ENCODE measurements around the gene LRRC18. TPM values are rescaled to one million over a fixed set of nuclear protein-coding genes. Genes with fewer than 3 reads are reported as not detected.

The LRRC18 gene
- total and polyA plus RNA-seq, 5 donors from 2014 or later, result not detected

DNA sequence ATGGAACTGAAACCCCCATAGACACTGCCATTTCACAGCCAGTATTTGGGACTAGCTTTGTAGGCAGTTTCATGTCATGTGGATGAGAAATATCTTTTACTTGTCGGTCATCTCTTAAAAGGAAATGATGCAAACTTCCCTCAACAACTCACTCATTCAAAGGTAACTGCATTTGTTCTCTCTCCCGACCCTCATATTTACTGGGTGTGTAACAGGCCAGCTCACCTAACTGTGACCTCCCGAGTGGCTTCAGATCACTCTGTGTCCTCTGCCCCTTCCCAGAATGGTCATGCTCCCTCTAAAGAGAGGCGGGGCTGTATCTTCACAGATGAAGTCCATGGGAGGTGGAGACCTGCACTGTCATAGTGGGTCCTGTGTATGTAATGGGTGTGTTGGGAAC, 14.7 kb downstream of the LRRC18 start:
- Mint-ChIP-seq H3K36me3 (no peaks in the 10 kb centered on the region), H3K4me3 (no peak overlapping the region), H3K9me3 (no peaks in the 10 kb centered on the region), H3K27me3 (peaks cover 4% of the 10 kb centered on the region), H3K4me1 (no peaks in the 10 kb centered on the region), H3K27ac (no peak overlapping the region)
- Histone ChIP-seq H3K4me1 (ENCODE audit: control insufficient read depth, insufficient read depth, low read length, poor library complexity, severe bottlenecking) (no peaks in the 10 kb centered on the region), H3K9me3 (ENCODE audit: control insufficient read depth in 2 of 2, low read length in 2 of 2) (no peaks in the 10 kb centered on the region), H3K4me3 (ENCODE audit: low read depth, low read length) (no peak overlapping the region), H3K36me3 (ENCODE audit: control insufficient read depth, insufficient read depth, low read length) (no peaks in the 10 kb centered on the region), H3K27ac (ENCODE audit: insufficient read depth, low read length, poor library complexity, severe bottlenecking) (no peak overlapping the region), H3K27me3 (ENCODE audit: control insufficient read depth, insufficient read depth, low read length) (no peaks in the 10 kb centered on the region)
- ATAC-seq (ENCODE audit: low read depth in 2 of 2) (no peak), DNase-seq (no peak)

DNA sequence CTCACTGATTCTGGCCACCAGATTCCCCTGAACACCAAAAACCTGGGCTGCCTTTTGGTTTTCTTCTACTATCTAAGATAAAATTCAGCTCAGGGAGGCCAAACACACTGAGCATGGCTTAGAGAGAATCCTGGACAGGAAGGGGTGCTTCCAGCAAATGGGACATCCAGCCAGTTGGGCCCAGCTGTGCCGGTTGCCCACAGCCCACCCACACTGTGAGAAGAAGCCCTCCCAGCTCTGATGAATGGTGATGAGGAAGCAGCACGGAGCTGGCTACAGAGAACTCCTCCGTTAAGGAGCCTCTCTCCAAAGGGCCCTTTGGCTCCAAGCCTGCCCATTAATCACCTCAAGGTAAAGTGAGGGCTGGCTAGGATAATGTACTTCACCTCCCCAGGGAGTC, 15.9 kb downstream of the LRRC18 start:
- H3K4me1 ChIP-seq (ENCODE audit: control insufficient read depth, insufficient read depth, low read length, poor library complexity, severe bottlenecking), result no peaks in the 10 kb centered on the region
- no peak overlapping the region for H3K27ac ChIP-seq (ENCODE audit: insufficient read depth, low read length, poor library complexity, severe bottlenecking)
- no peaks in the 10 kb centered on the region for H3K36me3 ChIP-seq (ENCODE audit: control insufficient read depth, insufficient read depth, low read length)
- H3K27me3 ChIP-seq (ENCODE audit: control insufficient read depth, insufficient read depth, low read length), result no peaks in the 10 kb centered on the region
- H3K4me1 Mint-ChIP-seq, result no peaks in the 10 kb centered on the region
- no peak for DNase-seq
- no peak for ATAC-seq (ENCODE audit: low read depth in 2 of 2)
- no peaks in the 10 kb centered on the region for H3K9me3 Mint-ChIP-seq
- no peaks in the 10 kb centered on the region for H3K9me3 ChIP-seq (ENCODE audit: control insufficient read depth in 2 of 2, low read length in 2 of 2)
- H3K27me3 Mint-ChIP-seq, result peaks cover 1% of the 10 kb centered on the region
- H3K36me3 Mint-ChIP-seq, result no peaks in the 10 kb centered on the region
- no peak overlapping the region for H3K4me3 Mint-ChIP-seq
- no peak overlapping the region for H3K27ac Mint-ChIP-seq
- no peak overlapping the region for H3K4me3 ChIP-seq (ENCODE audit: low read depth, low read length)

DNA sequence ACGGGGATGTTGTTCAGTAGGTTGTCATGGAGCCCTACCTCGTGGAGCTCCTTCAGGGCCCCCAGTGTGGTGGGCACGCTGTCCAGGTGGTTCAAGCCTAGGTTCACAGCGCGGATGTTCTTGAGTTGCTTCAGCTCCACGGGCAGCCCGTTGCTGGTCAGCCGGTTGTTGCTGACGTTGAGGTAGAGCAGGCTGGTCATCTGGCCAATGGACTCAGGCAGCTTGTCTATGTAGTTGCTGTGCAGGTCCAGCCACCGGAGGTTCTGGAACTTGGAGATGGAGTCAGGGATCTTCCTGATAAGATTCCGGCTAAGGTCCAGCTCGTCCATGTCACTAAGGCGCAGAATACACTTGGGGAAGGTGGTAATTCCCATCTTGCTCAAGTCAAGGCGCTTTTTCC, 26.0 kb downstream of the LRRC18 start:
- H3K27ac ChIP-seq (ENCODE audit: insufficient read depth, low read length, poor library complexity, severe bottlenecking), result no peak overlapping the region
- Mint-ChIP-seq H3K27me3 (peaks cover 8% of the 10 kb centered on the region), H3K27ac (no peak overlapping the region), H3K4me3 (no peak overlapping the region), H3K36me3 (no peaks in the 10 kb centered on the region), H3K9me3 (no peaks in the 10 kb centered on the region), H3K4me1 (no peaks in the 10 kb centered on the region)
- H3K9me3 ChIP-seq (ENCODE audit: control insufficient read depth in 2 of 2, low read length in 2 of 2), result no peaks in the 10 kb centered on the region
- H3K4me1 ChIP-seq (ENCODE audit: control insufficient read depth, insufficient read depth, low read length, poor library complexity, severe bottlenecking), result no peaks in the 10 kb centered on the region
- H3K4me3 ChIP-seq (ENCODE audit: low read depth, low read length), result no peak overlapping the region
- peaks cover 5% of the 10 kb centered on the region for H3K27me3 ChIP-seq (ENCODE audit: control insufficient read depth, insufficient read depth, low read length)
- H3K36me3 ChIP-seq (ENCODE audit: control insufficient read depth, insufficient read depth, low read length), result no peaks in the 10 kb centered on the region
- DNase-seq (no peak), ATAC-seq (ENCODE audit: low read depth in 2 of 2) (no peak)

DNA sequence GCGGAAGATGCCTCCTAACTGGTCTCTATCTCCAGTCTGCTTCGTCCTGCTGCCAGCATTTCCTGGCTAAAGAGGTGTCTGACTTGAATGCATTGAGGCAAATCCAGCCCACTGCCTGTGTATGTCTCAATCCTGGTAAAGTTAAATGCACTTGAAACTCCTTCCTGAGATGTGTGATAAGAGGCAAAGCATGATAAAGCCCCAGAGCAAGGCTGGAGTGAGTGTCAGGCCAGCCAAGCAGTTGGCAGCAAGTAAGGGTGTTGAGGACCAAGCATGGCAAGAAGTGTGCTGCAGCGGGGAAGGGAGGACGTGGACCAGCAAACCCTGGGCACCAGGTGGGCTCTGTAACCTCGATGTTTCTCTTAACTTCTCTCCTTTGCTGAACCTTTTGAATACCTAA, 29.1 kb downstream of the LRRC18 start:
- Histone ChIP-seq H3K27me3 (ENCODE audit: control insufficient read depth, insufficient read depth, low read length) (peaks cover 3% of the 10 kb centered on the region), H3K4me1 (ENCODE audit: control insufficient read depth, insufficient read depth, low read length, poor library complexity, severe bottlenecking) (no peaks in the 10 kb centered on the region), H3K27ac (ENCODE audit: insufficient read depth, low read length, poor library complexity, severe bottlenecking) (no peak overlapping the region), H3K36me3 (ENCODE audit: control insufficient read depth, insufficient read depth, low read length) (no peaks in the 10 kb centered on the region), H3K4me3 (ENCODE audit: low read depth, low read length) (no peak overlapping the region), H3K9me3 (ENCODE audit: control insufficient read depth in 2 of 2, low read length in 2 of 2) (no peaks in the 10 kb centered on the region)
- Mint-ChIP-seq H3K27me3 (no peaks in the 10 kb centered on the region), H3K27ac (no peak overlapping the region), H3K36me3 (no peaks in the 10 kb centered on the region), H3K9me3 (no peaks in the 10 kb centered on the region), H3K4me1 (no peaks in the 10 kb centered on the region), H3K4me3 (no peak overlapping the region)
- no peak for DNase-seq
- ATAC-seq (ENCODE audit: low read depth in 2 of 2), result no peak

DNA sequence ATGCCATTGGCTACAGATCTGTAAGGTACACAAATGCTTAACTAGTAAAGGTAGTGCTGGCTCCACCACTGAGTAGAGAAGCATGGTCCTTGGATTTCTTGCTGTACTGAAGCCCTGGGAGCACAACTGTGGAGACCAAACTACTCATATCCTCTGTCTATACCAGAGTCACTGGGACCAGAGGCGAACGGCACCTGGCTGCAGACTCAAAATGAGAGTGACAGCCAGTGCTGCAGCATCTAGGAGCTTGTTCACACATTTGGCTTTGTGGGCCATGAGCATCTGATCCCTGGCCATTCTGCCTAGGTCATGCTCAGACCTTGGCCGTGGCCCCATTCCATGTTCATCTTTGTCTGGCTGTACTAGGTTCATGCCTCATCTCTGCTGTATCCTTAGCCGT, 31.9 kb downstream of the LRRC18 start:
- H3K4me1 Mint-ChIP-seq, result no peaks in the 10 kb centered on the region
- H3K4me3 Mint-ChIP-seq, result no peak overlapping the region
- DNase-seq (no peak), ATAC-seq (ENCODE audit: low read depth in 2 of 2) (no peak)
- Histone ChIP-seq H3K36me3 (ENCODE audit: control insufficient read depth, insufficient read depth, low read length) (no peaks in the 10 kb centered on the region), H3K9me3 (ENCODE audit: control insufficient read depth in 2 of 2, low read length in 2 of 2) (no peaks in the 10 kb centered on the region), H3K4me3 (ENCODE audit: low read depth, low read length) (no peak overlapping the region), H3K4me1 (ENCODE audit: control insufficient read depth, insufficient read depth, low read length, poor library complexity, severe bottlenecking) (no peaks in the 10 kb centered on the region), H3K27ac (ENCODE audit: insufficient read depth, low read length, poor library complexity, severe bottlenecking) (no peak overlapping the region), H3K27me3 (ENCODE audit: control insufficient read depth, insufficient read depth, low read length) (no peaks in the 10 kb centered on the region)
- no peaks in the 10 kb centered on the region for H3K27me3 Mint-ChIP-seq
- no peak overlapping the region for H3K27ac Mint-ChIP-seq
- H3K36me3 Mint-ChIP-seq, result no peaks in the 10 kb centered on the region
- no peaks in the 10 kb centered on the region for H3K9me3 Mint-ChIP-seq

GRCh38 chr10:48906841-48907240, 32.8 kb downstream of the LRRC18 start:
- no peaks in the 10 kb centered on the region for H3K9me3 ChIP-seq (ENCODE audit: control insufficient read depth in 2 of 2, low read length in 2 of 2)
- DNase-seq (no peak), ATAC-seq (ENCODE audit: low read depth in 2 of 2) (no peak)
- no peaks in the 10 kb centered on the region for H3K9me3 Mint-ChIP-seq
- no peaks in the 10 kb centered on the region for H3K4me1 Mint-ChIP-seq
- H3K27ac ChIP-seq (ENCODE audit: insufficient read depth, low read length, poor library complexity, severe bottlenecking), result no peak overlapping the region
- no peak overlapping the region for H3K27ac Mint-ChIP-seq
- H3K36me3 Mint-ChIP-seq, result no peaks in the 10 kb centered on the region
- no peak overlapping the region for H3K4me3 Mint-ChIP-seq
- H3K4me3 ChIP-seq (ENCODE audit: low read depth, low read length), result no peak overlapping the region
- no peaks in the 10 kb centered on the region for H3K27me3 Mint-ChIP-seq
- H3K4me1 ChIP-seq (ENCODE audit: control insufficient read depth, insufficient read depth, low read length, poor library complexity, severe bottlenecking), result no peaks in the 10 kb centered on the region
- H3K36me3 ChIP-seq (ENCODE audit: control insufficient read depth, insufficient read depth, low read length), result no peaks in the 10 kb centered on the region
- H3K27me3 ChIP-seq (ENCODE audit: control insufficient read depth, insufficient read depth, low read length), result no peaks in the 10 kb centered on the region

DNA sequence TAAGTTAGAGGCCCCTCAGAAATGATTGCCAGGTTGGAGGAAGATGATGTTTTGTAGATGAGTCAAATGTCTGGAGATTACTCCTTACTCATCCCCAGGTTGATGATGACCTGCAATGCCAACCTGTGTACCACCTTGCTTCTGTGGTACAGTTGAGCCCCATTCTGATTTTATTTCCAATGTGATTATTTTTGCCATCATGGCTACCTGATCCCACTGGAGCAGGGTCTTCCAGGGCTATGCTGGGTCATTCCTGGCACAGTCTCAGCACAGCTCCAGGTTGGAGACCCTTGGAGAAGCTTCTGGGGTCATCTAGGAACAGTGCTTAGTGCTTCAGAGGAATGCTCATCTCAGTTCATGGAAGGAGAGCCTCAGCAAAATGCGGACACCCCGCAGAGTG, 34.3 kb downstream of the LRRC18 start:
- Histone ChIP-seq H3K9me3 (ENCODE audit: control insufficient read depth in 2 of 2, low read length in 2 of 2) (no peaks in the 10 kb centered on the region), H3K27me3 (ENCODE audit: control insufficient read depth, insufficient read depth, low read length) (no peaks in the 10 kb centered on the region), H3K36me3 (ENCODE audit: control insufficient read depth, insufficient read depth, low read length) (no peaks in the 10 kb centered on the region), H3K27ac (ENCODE audit: insufficient read depth, low read length, poor library complexity, severe bottlenecking) (no peak overlapping the region), H3K4me3 (ENCODE audit: low read depth, low read length) (no peak overlapping the region), H3K4me1 (ENCODE audit: control insufficient read depth, insufficient read depth, low read length, poor library complexity, severe bottlenecking) (no peaks in the 10 kb centered on the region)
- Mint-ChIP-seq H3K36me3 (no peaks in the 10 kb centered on the region), H3K4me3 (no peak overlapping the region), H3K4me1 (no peaks in the 10 kb centered on the region), H3K27ac (no peak overlapping the region), H3K27me3 (no peaks in the 10 kb centered on the region), H3K9me3 (no peaks in the 10 kb centered on the region)
- no peak for ATAC-seq (ENCODE audit: low read depth in 2 of 2)
- no peak for DNase-seq

DNA sequence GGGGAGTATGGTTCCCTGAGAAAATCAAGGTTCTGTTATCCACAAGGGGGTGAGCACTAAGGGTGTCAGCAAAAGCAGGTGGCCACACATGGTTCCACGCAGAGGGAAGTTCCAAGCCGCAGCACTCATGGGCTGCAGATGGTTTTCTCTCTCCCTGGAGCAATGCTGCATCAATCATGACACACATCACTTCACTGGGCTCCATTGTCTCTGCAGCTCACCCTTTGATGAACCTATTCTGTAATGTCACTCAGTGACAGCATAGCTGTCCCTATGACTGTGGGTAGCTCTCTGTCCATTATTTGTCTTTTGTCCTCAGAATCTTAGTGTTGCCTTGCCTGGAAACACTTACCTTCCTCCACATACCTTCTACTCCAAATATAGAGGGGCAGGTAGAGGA, 34.8 kb downstream of the LRRC18 start:
- no peaks in the 10 kb centered on the region for H3K9me3 Mint-ChIP-seq
- H3K27ac Mint-ChIP-seq, result peak overlapping the region in 1 of 3 donors; percentile 43
- DNase-seq (no peak), ATAC-seq (ENCODE audit: low read depth in 2 of 2) (no peak)
- Histone ChIP-seq H3K9me3 (ENCODE audit: control insufficient read depth in 2 of 2, low read length in 2 of 2) (no peaks in the 10 kb centered on the region), H3K36me3 (ENCODE audit: control insufficient read depth, insufficient read depth, low read length) (no peaks in the 10 kb centered on the region), H3K27me3 (ENCODE audit: control insufficient read depth, insufficient read depth, low read length) (no peaks in the 10 kb centered on the region), H3K4me3 (ENCODE audit: low read depth, low read length) (no peak overlapping the region), H3K27ac (ENCODE audit: insufficient read depth, low read length, poor library complexity, severe bottlenecking) (no peak overlapping the region), H3K4me1 (ENCODE audit: control insufficient read depth, insufficient read depth, low read length, poor library complexity, severe bottlenecking) (no peaks in the 10 kb centered on the region)
- no peak overlapping the region for H3K4me3 Mint-ChIP-seq
- no peaks in the 10 kb centered on the region for H3K4me1 Mint-ChIP-seq
- H3K36me3 Mint-ChIP-seq, result no peaks in the 10 kb centered on the region
- no peaks in the 10 kb centered on the region for H3K27me3 Mint-ChIP-seq

Measured in CD4-positive, CD25-positive, alpha-beta regulatory T cell (primary cell).